Endodermal cell (in vitro differentiated cells): ENCODE results near the gene HOXC12. TPM values are rescaled to one million over a fixed set of nuclear protein-coding genes. Genes with fewer than 3 reads are reported as not detected.

Experiments
- DNase-seq: peaks from one replicate; pipeline ENCODE4 v3.0.0-alpha.2; 2017
- H3K27ac ChIP-seq: 2 replicates; pipeline ENCODE4 v1.5.1; 2013; ENCODE audit warnings: mild to moderate bottlenecking, low read depth, low read length, moderate library complexity
- H3K27me3 ChIP-seq: 2 replicates; pipeline ENCODE4 v1.6.1; 2013; ENCODE audit warnings: mild to moderate bottlenecking, low read length, moderate library complexity; ENCODE audit not compliant: insufficient read depth, control insufficient read depth, poor library complexity, severe bottlenecking
- H3K36me3 ChIP-seq: 2 replicates; pipeline ENCODE4 v1.7.0; 2013; ENCODE audit warnings: mild to moderate bottlenecking, low read length, moderate library complexity; ENCODE audit not compliant: control insufficient read depth, insufficient read depth
- H3K4me1 ChIP-seq: one replicate; pipeline ENCODE4 v1.7.0; 2013; ENCODE audit warnings: low read length; ENCODE audit not compliant: control insufficient read depth, insufficient read depth
- H3K4me3 ChIP-seq: 2 replicates; pipeline ENCODE4 v1.5.1; 2013; ENCODE audit warnings: mild to moderate bottlenecking, low read length, moderate library complexity
- H3K9ac ChIP-seq: 2 replicates; pipeline ENCODE4 v1.6.1; 2013; ENCODE audit warnings: mild to moderate bottlenecking, low read length, moderate library complexity; ENCODE audit not compliant: poor library complexity, severe bottlenecking; ENCODE audit errors: extremely low read depth
- H3K9me3 ChIP-seq: 2 replicates; pipeline ENCODE4 v1.6.1; 2013; ENCODE audit warnings: mild to moderate bottlenecking, low read length, moderate library complexity; ENCODE audit not compliant: control insufficient read depth
- H3K27ac Mint-ChIP-seq: 2 replicates; pipeline ENCODE4 v1.8.0; 2020; ENCODE audit warnings: mixed read lengths
- H3K27me3 Mint-ChIP-seq: 2 replicates; pipeline ENCODE4 v1.8.0; 2021; ENCODE audit warnings: mild to moderate bottlenecking, mixed read lengths; ENCODE audit not compliant: insufficient read depth
- H3K36me3 Mint-ChIP-seq: 2 replicates; pipeline ENCODE4 v1.8.0; 2020; ENCODE audit warnings: low read depth, mixed read lengths
- H3K4me1 Mint-ChIP-seq: 2 replicates; pipeline ENCODE4 v1.8.0; 2020; ENCODE audit warnings: mixed read lengths
- H3K4me3 Mint-ChIP-seq: 2 replicates; pipeline ENCODE4 v1.8.0; 2020; ENCODE audit warnings: mild to moderate bottlenecking, moderate library complexity, mixed read lengths
- H3K9me3 Mint-ChIP-seq: 2 replicates; pipeline ENCODE4 v1.8.0; 2020; ENCODE audit warnings: mild to moderate bottlenecking, mixed read lengths
- WGBS, 2 experiments: methylation state at CpG; one replicate each; pipeline versions ENCODE4 v1.1.5 to v1.1.7; 2013; ENCODE audit warnings: missing lambda C conversion rate in 2 of 2, mixed read lengths in 1 of 2; ENCODE audit not compliant: insufficient coverage in 1 of 2, insufficient read length in 1 of 2; 5-methylcytosine and 5-hydroxymethylcytosine counted together
- total RNA-seq, 2 donors: library from RNA; stranded (reverse); fragmentation: NEBNext Ultra II Directional in 1 of 2; extraction: Animal tissue kit (Norgen Biotek cat#: 25700) in 1 of 2; gene quantifications; 2 replicates in 1 of 2; 3 replicates in 1 of 2; pipeline ENCODE4 v1.2.1, GENCODE V29; 2021
- TF ChIP-seq, protein P1 (sequence below): fragments of 200-600 bp; sonication (generic); conservative IDR thresholded peaks from 2 replicates; pipeline ENCODE4 v1.5.0; 2021; ENCODE audit warnings: antibody characterized with exemption, mild to moderate bottlenecking

The HOXC12 gene
- total RNA-seq, 2 donors from 2014 or later, result not detected

DNA sequence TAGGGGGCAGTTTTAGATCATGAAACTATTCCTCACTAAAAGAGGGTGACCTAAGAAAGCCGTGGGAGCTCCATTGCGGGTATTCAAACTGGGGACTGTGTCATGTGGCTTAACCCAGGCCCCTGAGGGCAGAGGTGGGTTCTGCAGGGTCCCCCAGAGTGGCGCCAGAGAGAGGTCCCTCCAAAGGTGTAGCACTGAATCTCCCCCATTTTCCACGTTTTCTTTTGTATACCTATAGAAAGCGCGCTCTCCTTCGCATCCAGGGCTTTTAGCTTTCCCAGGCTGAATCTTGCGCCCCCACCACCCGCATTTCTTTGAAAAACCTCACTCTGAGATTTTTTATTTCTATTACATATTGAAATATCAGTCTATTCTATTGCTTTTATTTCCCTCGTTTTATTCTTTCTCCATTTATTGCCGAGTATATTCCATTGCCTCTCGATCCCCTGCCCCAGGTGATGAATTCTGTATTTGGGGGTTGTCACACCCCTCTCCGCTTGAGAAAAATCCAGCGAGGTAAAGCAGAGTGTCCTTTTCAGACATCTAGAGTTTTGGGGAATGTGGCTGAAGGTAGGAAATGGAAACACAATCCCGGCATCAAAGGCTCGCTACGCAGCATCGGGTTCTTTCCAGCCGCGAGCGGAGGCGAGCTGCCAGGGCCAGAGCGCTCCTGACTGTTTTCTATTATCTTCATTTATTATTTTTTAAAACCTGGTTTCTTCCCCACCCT, 16.9 kb upstream of the HOXC12 start:
- WGBS, 2 experiments, result 44 to 48% methylated on average over 16 to 23 of the region's 23 CpGs
- H3K4me3 ChIP-seq, result no peak overlapping the region
- Mint-ChIP-seq H3K4me3 (no peak overlapping the region), H3K4me1 (peaks cover 5% of the 10 kb centered on the region), H3K27ac (no peak overlapping the region), H3K36me3 (no peaks in the 10 kb centered on the region), H3K9me3 (peaks cover 12% of the 10 kb centered on the region), H3K27me3 (peaks cover 98% of the 10 kb centered on the region)
- H3K9ac ChIP-seq, result no peak overlapping the region
- no peak overlapping the region for H3K27ac ChIP-seq
- TF ChIP-seq, protein P1, sequence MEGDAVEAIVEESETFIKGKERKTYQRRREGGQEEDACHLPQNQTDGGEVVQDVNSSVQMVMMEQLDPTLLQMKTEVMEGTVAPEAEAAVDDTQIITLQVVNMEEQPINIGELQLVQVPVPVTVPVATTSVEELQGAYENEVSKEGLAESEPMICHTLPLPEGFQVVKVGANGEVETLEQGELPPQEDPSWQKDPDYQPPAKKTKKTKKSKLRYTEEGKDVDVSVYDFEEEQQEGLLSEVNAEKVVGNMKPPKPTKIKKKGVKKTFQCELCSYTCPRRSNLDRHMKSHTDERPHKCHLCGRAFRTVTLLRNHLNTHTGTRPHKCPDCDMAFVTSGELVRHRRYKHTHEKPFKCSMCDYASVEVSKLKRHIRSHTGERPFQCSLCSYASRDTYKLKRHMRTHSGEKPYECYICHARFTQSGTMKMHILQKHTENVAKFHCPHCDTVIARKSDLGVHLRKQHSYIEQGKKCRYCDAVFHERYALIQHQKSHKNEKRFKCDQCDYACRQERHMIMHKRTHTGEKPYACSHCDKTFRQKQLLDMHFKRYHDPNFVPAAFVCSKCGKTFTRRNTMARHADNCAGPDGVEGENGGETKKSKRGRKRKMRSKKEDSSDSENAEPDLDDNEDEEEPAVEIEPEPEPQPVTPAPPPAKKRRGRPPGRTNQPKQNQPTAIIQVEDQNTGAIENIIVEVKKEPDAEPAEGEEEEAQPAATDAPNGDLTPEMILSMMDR, result no peak
- H3K27me3 ChIP-seq, result peaks cover 100% of the 10 kb centered on the region
- H3K4me1 ChIP-seq, result no peaks in the 10 kb centered on the region
- no peaks in the 10 kb centered on the region for H3K36me3 ChIP-seq
- no peak for DNase-seq
- peaks cover 9% of the 10 kb centered on the region for H3K9me3 ChIP-seq

DNA sequence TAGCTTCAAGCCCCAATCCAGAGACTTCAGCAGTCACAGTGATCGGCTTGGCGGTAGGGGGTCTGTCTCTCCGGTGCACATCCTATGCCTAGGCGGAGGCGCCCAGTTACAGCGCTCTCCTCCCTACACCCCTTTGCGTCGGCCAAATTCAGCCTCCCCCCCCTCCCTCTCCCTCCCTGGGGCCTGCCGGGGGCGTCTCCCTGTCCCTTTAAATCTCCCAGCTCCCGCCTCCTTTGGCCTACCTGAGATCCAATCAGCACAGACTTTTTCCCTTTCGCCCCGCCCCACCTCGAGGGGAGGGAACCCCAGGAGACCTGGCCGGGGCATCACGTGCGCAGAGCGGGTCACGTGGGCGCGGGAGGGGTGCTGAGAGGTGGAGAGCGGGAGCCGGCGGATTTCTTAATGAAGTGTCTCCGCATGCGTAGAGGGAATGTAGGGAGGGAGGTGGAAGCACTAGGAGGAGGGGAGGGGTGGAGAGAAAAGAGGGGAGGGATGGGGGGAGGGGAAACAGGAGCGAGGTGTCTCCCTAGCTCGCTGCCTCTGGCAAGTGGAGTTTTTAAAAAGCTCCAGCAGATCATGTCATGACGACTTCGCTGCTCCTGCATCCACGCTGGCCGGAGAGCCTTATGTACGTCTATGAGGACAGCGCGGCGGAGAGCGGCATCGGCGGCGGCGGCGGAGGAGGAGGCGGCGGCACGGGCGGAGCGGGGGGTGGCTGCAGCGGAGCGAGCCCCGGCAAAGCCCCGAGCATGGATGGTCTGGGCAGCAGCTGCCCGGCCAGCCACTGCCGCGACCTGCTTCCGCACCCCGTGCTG, 16.2 kb upstream of the HOXC12 start, which contains the start of gene HOXC13:
Gene HOXC13, plus strand, starts transcription at position 506 of the 815 bp plus-strand sequence. Its CDS starts 76 bp downstream, at position 582.
- peak; percentile 99 for DNase-seq
- Mint-ChIP-seq H3K27me3 (peaks cover 98% of the 10 kb centered on the region), H3K4me3 (no peak within 1 kb of the TSS), H3K27ac (no peak within 1 kb of the TSS), H3K36me3 (no peaks in the 10 kb centered on the region), H3K4me1 (peaks cover 5% of the 10 kb centered on the region), H3K9me3 (peaks cover 12% of the 10 kb centered on the region)
- no peak within 1 kb of the TSS for H3K9ac ChIP-seq
- no peak within 1 kb of the TSS for H3K27ac ChIP-seq
- no peak within 1 kb of the TSS for H3K4me3 ChIP-seq
- TF ChIP-seq, protein P1, result no peak
- no peaks in the 10 kb centered on the region for H3K36me3 ChIP-seq
- H3K27me3 ChIP-seq, result peaks cover 100% of the 10 kb centered on the region
- peaks cover 9% of the 10 kb centered on the region for H3K9me3 ChIP-seq
- no peaks in the 10 kb centered on the region for H3K4me1 ChIP-seq
- 10 to 11% methylated on average over 16 to 56 of the region's 56 CpGs for WGBS, 2 experiments

DNA sequence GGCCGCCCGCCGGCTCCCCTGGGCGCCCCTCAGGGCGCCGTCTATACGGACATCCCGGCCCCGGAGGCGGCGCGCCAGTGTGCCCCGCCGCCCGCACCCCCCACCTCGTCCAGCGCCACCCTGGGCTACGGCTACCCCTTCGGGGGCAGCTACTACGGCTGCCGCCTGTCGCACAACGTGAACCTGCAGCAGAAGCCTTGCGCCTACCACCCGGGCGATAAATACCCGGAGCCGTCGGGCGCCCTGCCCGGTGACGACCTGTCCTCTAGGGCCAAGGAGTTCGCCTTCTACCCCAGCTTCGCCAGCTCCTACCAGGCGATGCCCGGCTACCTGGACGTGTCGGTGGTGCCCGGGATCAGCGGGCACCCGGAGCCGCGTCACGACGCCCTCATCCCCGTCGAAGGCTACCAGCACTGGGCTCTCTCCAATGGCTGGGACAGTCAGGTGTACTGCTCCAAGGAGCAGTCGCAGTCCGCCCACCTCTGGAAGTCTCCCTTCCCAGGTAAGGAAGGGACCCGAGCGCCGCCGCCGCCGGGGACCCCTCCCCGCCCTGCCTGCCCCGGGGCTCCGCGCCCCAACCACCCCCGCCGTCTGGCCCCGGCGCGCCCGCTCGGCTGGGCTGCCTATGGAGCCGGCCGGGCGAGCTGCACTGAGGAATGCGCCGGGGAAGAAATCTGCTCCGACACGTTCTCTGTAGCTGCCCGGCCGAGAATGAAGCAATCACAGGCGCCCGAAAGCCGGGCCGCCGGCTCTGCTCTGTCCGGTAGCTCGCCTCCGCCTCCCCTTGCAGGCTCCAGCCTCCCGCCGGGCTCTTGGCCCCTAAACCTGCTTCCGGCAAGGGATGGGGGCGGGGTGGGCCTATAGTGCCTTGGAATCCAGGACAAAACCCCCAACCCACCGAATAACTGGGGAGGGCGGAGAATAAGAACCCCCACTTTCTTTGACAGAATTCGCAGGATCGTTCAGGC, 15.3 kb upstream of the HOXC12 start:
- peaks cover 5% of the 10 kb centered on the region for H3K4me1 Mint-ChIP-seq
- Histone ChIP-seq H3K4me1 (no peaks in the 10 kb centered on the region), H3K36me3 (no peaks in the 10 kb centered on the region), H3K4me3 (no peak overlapping the region), H3K9ac (no peak overlapping the region), H3K27ac (no peak overlapping the region), H3K27me3 (peaks cover 100% of the 10 kb centered on the region), H3K9me3 (peaks cover 9% of the 10 kb centered on the region)
- DNase-seq, result peak; percentile 85
- H3K27me3 Mint-ChIP-seq, result peaks cover 98% of the 10 kb centered on the region
- 17 to 25% methylated on average over 14 to 91 of the region's 91 CpGs for WGBS, 2 experiments
- TF ChIP-seq, protein P1, result no peak
- peaks cover 12% of the 10 kb centered on the region for H3K9me3 Mint-ChIP-seq
- no peaks in the 10 kb centered on the region for H3K36me3 Mint-ChIP-seq
- no peak overlapping the region for H3K4me3 Mint-ChIP-seq
- no peak overlapping the region for H3K27ac Mint-ChIP-seq
